ENCODE data around the gene CYB5B.

CYB5B gene

DNA sequence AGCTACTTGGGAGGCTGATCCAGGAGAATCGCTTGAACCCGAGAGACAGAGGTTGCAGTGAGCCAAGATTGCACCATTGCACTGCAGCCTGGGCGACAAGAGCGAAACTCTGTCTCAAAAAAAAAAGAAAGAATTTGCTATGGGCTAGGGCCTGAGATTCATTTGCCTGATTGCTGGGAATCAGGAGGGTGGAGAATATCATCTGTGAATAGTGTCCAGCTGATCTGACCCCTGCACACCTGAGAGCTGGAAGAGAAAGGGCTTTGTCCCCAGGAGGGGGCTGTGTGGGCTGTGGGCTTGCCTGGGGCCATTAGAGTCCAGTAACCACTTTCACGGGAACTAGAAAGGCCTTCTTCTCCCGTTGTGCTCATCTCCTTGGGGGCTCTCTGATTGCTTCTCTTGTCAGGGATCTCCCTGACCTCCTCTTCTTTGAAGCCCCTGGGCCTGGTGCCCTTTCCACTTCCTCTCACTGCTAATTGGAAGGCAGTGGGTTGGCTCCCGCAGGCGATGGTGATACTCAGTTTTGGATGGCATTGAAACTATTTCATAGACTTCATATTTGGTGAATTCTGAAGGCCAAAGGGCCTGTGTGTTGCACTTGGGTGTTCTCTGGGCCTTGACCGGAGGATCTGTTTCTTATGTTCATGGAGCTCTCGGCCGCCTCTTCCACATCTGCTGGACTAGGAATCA lies 75.3 kb downstream of the CYB5B start:
- H2BK5ac ChIP-seq (ENCODE audit: low read length) = no peak overlapping the region
- no peak overlapping the region for H3K27ac ChIP-seq (ENCODE audit: low read depth, low read length)
- no peaks in the 10 kb centered on the region for H3K79me2 ChIP-seq (ENCODE audit: control insufficient read depth, insufficient read depth, low read length)
- no peak overlapping the region for H3K18ac ChIP-seq (ENCODE audit: low read length)
- no peak overlapping the region for H3K23ac ChIP-seq (ENCODE audit: low read length)
- no peak overlapping the region for H3K4me2 ChIP-seq (ENCODE audit: low read length)
- H3K56ac ChIP-seq (ENCODE audit: low read length) = no peak overlapping the region
- H4K5ac ChIP-seq (ENCODE audit: low read length) = no peak overlapping the region
- no peak overlapping the region for H2BK120ac ChIP-seq (ENCODE audit: low read depth, low read length)
- no CpG with 5 or more reads among the region's 11 CpGs for WGBS (ENCODE audit: extremely low coverage, insufficient coverage, low lambda C conversion rate)
- no peak for DNase-seq
- no peak overlapping the region for H2AK5ac ChIP-seq (ENCODE audit: low read length)
- H3K36me3 ChIP-seq (ENCODE audit: control insufficient read depth, insufficient read depth, low read length) = no peaks in the 10 kb centered on the region
- no peaks in the 10 kb centered on the region for H3K79me1 ChIP-seq (ENCODE audit: low read length)
- no peak overlapping the region for H2BK15ac ChIP-seq (replicated peaks; ENCODE audit: low read depth)
- H3K4ac ChIP-seq (ENCODE audit: low read depth, low read length) = no peak overlapping the region
- H3K9ac ChIP-seq (ENCODE audit: low read length) = no peak overlapping the region
- H3K4me3 ChIP-seq (ENCODE audit: low read length) = no peak overlapping the region
- no peaks in the 10 kb centered on the region for H3K27me3 ChIP-seq (ENCODE audit: insufficient read depth, low read length, poor library complexity)
- H4K8ac ChIP-seq (ENCODE audit: low read depth, low read length) = no peak overlapping the region
- H3K4me1 ChIP-seq (ENCODE audit: control insufficient read depth, low read depth, low read length) = no peaks in the 10 kb centered on the region

DNA sequence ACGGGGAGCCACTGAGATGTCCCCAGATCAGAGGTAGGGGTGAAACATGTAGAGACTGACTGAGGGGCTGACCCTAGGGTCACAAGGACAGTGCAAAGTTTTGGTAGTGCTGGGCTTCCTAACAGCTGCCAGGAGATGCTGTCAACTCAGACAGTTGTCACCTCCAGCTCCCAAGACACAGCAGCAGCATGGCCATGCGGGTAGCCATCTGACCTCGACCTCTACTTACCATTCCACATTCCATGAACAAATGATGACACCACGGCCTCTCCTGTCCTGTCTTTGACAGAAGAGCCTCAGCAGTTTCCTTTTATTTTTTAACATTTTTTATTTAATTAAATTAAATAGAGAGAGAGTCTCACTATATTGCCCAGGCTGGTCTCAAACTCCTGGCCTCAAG lies 76.1 kb downstream of the CYB5B start:
- Histone ChIP-seq H3K4ac (ENCODE audit: low read depth, low read length) (no peak overlapping the region), H3K36me3 (ENCODE audit: control insufficient read depth, insufficient read depth, low read length) (no peaks in the 10 kb centered on the region), H2BK5ac (ENCODE audit: low read length) (no peak overlapping the region), H3K4me1 (ENCODE audit: control insufficient read depth, low read depth, low read length) (no peaks in the 10 kb centered on the region), H2AK5ac (ENCODE audit: low read length) (no peak overlapping the region), H3K79me2 (ENCODE audit: control insufficient read depth, insufficient read depth, low read length) (no peaks in the 10 kb centered on the region), H3K4me2 (ENCODE audit: low read length) (no peak overlapping the region), H3K9ac (ENCODE audit: low read length) (no peak overlapping the region), H3K27ac (ENCODE audit: low read depth, low read length) (no peak overlapping the region), H2BK15ac (replicated peaks; ENCODE audit: low read depth) (no peak overlapping the region), H3K23ac (ENCODE audit: low read length) (no peak overlapping the region), H3K79me1 (ENCODE audit: low read length) (no peaks in the 10 kb centered on the region), H2BK120ac (ENCODE audit: low read depth, low read length) (no peak overlapping the region), H3K27me3 (ENCODE audit: insufficient read depth, low read length, poor library complexity) (no peaks in the 10 kb centered on the region), H4K5ac (ENCODE audit: low read length) (no peak overlapping the region), H3K4me3 (ENCODE audit: low read length) (no peak overlapping the region), H4K8ac (ENCODE audit: low read depth, low read length) (no peak overlapping the region), H3K56ac (ENCODE audit: low read length) (no peak overlapping the region), H3K18ac (ENCODE audit: low read length) (no peak overlapping the region)
- no peak for DNase-seq
- WGBS (ENCODE audit: extremely low coverage, insufficient coverage, low lambda C conversion rate) = no CpG with 5 or more reads among the region's 4 CpGs

DNA sequence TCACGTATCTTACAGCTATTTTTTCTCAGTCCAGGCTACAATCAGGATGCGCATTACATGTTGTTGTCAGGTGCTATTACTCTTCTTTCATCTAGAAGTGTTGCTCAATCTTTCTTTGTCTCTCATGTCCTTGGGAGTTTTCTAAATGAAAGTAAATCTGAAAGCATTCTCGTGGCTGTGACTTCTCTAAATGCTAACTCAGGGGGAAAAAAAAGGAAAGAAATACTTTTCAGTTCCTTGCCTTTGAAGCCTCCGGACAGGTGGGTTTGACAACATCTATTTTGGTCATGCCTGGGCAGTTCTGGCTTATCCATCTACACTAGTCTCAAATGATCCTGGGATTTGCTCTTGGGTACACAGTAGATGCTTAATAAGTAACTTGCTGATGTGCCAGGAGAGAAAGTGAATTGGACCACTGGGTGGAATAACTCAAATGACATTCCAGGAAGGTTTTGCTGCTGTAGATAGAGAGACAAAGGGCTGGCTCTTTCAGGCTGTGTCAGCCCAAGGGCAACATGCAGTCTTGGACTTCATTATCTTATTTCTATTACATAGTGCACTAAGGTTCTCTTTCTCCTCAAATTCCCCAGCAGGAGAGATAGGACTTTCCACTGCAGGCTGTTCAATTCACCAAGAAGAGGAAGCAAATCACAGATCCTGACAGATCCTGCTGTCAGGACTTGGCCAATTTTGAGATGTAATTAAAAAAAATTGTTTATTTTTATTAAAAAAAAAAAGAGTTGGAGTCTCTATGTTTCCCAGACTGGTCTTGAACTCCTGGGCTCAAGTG lies 77.7 kb downstream of the CYB5B start:
- no peak overlapping the region for H2BK15ac ChIP-seq (replicated peaks; ENCODE audit: low read depth)
- no CpG with 5 or more reads among the region's 4 CpGs for WGBS (ENCODE audit: extremely low coverage, insufficient coverage, low lambda C conversion rate)
- H3K27ac ChIP-seq (ENCODE audit: low read depth, low read length) = no peak overlapping the region
- no peaks in the 10 kb centered on the region for H3K36me3 ChIP-seq (ENCODE audit: control insufficient read depth, insufficient read depth, low read length)
- no peaks in the 10 kb centered on the region for H3K27me3 ChIP-seq (ENCODE audit: insufficient read depth, low read length, poor library complexity)
- no peak for DNase-seq
- no peak overlapping the region for H3K4me3 ChIP-seq (ENCODE audit: low read length)
- H4K5ac ChIP-seq (ENCODE audit: low read length) = no peak overlapping the region
- H3K56ac ChIP-seq (ENCODE audit: low read length) = no peak overlapping the region
- no peak overlapping the region for H2BK5ac ChIP-seq (ENCODE audit: low read length)
- H3K79me2 ChIP-seq (ENCODE audit: control insufficient read depth, insufficient read depth, low read length) = no peaks in the 10 kb centered on the region
- H3K4ac ChIP-seq (ENCODE audit: low read depth, low read length) = no peak overlapping the region
- no peak overlapping the region for H2BK120ac ChIP-seq (ENCODE audit: low read depth, low read length)
- no peak overlapping the region for H2AK5ac ChIP-seq (ENCODE audit: low read length)
- H3K23ac ChIP-seq (ENCODE audit: low read length) = no peak overlapping the region
- no peak overlapping the region for H4K8ac ChIP-seq (ENCODE audit: low read depth, low read length)
- no peak overlapping the region for H3K4me2 ChIP-seq (ENCODE audit: low read length)
- peaks cover under 1% of the 10 kb centered on the region for H3K4me1 ChIP-seq (ENCODE audit: control insufficient read depth, low read depth, low read length)
- H3K79me1 ChIP-seq (ENCODE audit: low read length) = no peaks in the 10 kb centered on the region
- H3K9ac ChIP-seq (ENCODE audit: low read length) = no peak overlapping the region
- no peak overlapping the region for H3K18ac ChIP-seq (ENCODE audit: low read length)

DNA sequence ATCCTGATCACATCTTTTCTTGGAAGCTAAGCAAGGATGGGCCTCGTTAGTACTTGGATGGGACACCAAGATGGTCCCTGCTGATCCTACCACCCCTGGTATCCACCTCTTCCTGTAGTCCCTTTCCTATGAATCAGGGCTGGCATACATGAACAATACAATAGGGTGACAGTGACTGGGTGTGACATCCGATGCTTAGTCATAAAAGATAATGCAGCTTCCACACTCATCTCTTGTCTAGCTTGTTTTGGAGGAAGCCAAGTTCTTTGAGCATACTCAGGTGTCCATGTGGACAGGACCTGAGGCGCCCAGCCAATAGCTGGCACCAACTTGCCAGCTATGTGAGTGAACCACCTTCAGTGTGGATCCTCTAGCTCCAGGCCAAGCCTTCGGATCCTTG lies 78.8 kb downstream of the CYB5B start:
- Histone ChIP-seq H3K4ac (ENCODE audit: low read depth, low read length) (no peak overlapping the region), H3K79me2 (ENCODE audit: control insufficient read depth, insufficient read depth, low read length) (no peaks in the 10 kb centered on the region), H3K23ac (ENCODE audit: low read length) (no peak overlapping the region), H3K56ac (ENCODE audit: low read length) (no peak overlapping the region), H3K4me2 (ENCODE audit: low read length) (no peak overlapping the region), H3K4me1 (ENCODE audit: control insufficient read depth, low read depth, low read length) (peaks cover 3% of the 10 kb centered on the region), H2BK5ac (ENCODE audit: low read length) (no peak overlapping the region), H2AK5ac (ENCODE audit: low read length) (no peak overlapping the region), H2BK120ac (ENCODE audit: low read depth, low read length) (no peak overlapping the region), H3K27ac (ENCODE audit: low read depth, low read length) (no peak overlapping the region), H3K27me3 (ENCODE audit: insufficient read depth, low read length, poor library complexity) (no peaks in the 10 kb centered on the region), H3K79me1 (ENCODE audit: low read length) (no peaks in the 10 kb centered on the region), H4K8ac (ENCODE audit: low read depth, low read length) (no peak overlapping the region), H3K9ac (ENCODE audit: low read length) (no peak overlapping the region), H4K5ac (ENCODE audit: low read length) (no peak overlapping the region), H3K36me3 (ENCODE audit: control insufficient read depth, insufficient read depth, low read length) (no peaks in the 10 kb centered on the region), H3K4me3 (ENCODE audit: low read length) (no peak overlapping the region), H3K18ac (ENCODE audit: low read length) (no peak overlapping the region), H2BK15ac (replicated peaks; ENCODE audit: low read depth) (no peak overlapping the region)
- WGBS (ENCODE audit: extremely low coverage, insufficient coverage, low lambda C conversion rate) = no CpG with 5 or more reads among the region's 4 CpGs
- DNase-seq = no peak

DNA sequence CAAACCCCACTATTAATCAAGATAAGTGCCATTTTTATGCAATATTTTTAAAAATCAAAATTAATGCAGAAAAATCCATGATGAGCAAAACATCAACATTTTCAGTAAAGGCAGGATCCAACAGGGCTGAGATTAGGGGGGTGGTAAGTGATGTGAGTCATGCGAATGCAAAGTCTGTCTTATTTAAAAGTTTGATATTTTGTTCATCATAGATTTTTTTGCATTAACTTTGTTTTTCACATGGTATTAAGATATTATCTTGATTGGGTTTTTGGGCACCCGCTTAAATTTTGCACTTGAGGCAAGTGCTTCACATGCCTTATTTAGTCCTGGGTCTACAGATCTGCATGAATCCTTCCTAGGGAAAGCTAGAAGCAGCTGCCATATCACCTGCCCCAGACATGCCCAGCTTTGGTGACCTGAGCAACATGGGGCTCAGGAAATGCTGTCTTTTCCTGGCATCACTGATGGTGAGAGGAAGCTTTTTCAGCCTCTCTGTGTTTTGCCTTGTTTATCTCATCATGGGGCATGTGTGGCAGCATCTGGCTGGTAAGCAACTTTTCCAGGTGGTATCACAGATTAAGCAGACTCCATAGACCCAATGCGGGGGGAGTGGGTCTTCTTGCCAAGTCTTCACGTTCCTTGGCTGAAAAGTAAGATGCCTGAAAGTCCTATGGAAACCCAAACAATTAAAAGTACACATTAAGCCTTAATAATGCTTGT lies 83.8 kb downstream of the CYB5B start:
- H3K27ac ChIP-seq (ENCODE audit: low read depth, low read length) = no peak overlapping the region
- no peak overlapping the region for H3K56ac ChIP-seq (ENCODE audit: low read length)
- H3K9ac ChIP-seq (ENCODE audit: low read length) = no peak overlapping the region
- no peak overlapping the region for H2BK120ac ChIP-seq (ENCODE audit: low read depth, low read length)
- no peak overlapping the region for H3K4ac ChIP-seq (ENCODE audit: low read depth, low read length)
- no peak overlapping the region for H3K18ac ChIP-seq (ENCODE audit: low read length)
- no peaks in the 10 kb centered on the region for H3K79me2 ChIP-seq (ENCODE audit: control insufficient read depth, insufficient read depth, low read length)
- H3K4me2 ChIP-seq (ENCODE audit: low read length) = no peak overlapping the region
- H3K4me3 ChIP-seq (ENCODE audit: low read length) = no peak overlapping the region
- no CpG with 5 or more reads among the region's 4 CpGs for WGBS (ENCODE audit: extremely low coverage, insufficient coverage, low lambda C conversion rate)
- peaks cover 3% of the 10 kb centered on the region for H3K4me1 ChIP-seq (ENCODE audit: control insufficient read depth, low read depth, low read length)
- H4K5ac ChIP-seq (ENCODE audit: low read length) = no peak overlapping the region
- H2BK15ac ChIP-seq (replicated peaks; ENCODE audit: low read depth) = no peak overlapping the region
- DNase-seq = no peak
- no peak overlapping the region for H3K23ac ChIP-seq (ENCODE audit: low read length)
- no peak overlapping the region for H2AK5ac ChIP-seq (ENCODE audit: low read length)
- H2BK5ac ChIP-seq (ENCODE audit: low read length) = no peak overlapping the region
- no peaks in the 10 kb centered on the region for H3K36me3 ChIP-seq (ENCODE audit: control insufficient read depth, insufficient read depth, low read length)
- H3K79me1 ChIP-seq (ENCODE audit: low read length) = no peaks in the 10 kb centered on the region
- no peak overlapping the region for H4K8ac ChIP-seq (ENCODE audit: low read depth, low read length)
- no peaks in the 10 kb centered on the region for H3K27me3 ChIP-seq (ENCODE audit: insufficient read depth, low read length, poor library complexity)
